Right atrium auricular region (tissue), 2 donors: ENCODE data around the gene ANKS1B. TPM values are rescaled to one million over a fixed set of nuclear protein-coding genes. Genes with fewer than 3 reads are reported as not detected.

Experiments
- DNase-seq: peaks from one replicate; pipeline ENCODE4 v3.0.0-alpha.2; 2019; ENCODE audit warnings: low spot score
- H3K27ac ChIP-seq, 2 donors: fragments of 200-600 bp; sonication (generic); 1 replicate in 1 of 2; 2 replicates in 1 of 2; pipeline ENCODE4 v1.5.1; 2016 to 2019
- H3K27me3 ChIP-seq, 2 donors: fragments of 200-600 bp; sonication (generic); one replicate each; pipeline versions ENCODE4 v1.5.1 to v1.6.0; 2017 to 2019
- H3K36me3 ChIP-seq: fragments of 200-600 bp; sonication (generic); one replicate; pipeline ENCODE4 v1.5.1; 2016
- H3K4me1 ChIP-seq, 2 donors: fragments of 200-600 bp; sonication (generic); one replicate each; pipeline versions ENCODE4 v1.5.1 to v1.6.0; 2017 to 2019
- H3K4me3 ChIP-seq, 2 donors: fragments of 200-600 bp; sonication (generic); 1 replicate in 1 of 2; 2 replicates in 1 of 2; pipeline ENCODE4 v1.5.1; 2017 to 2019; ENCODE audit warnings: mild to moderate bottlenecking in 1 of 2, moderate library complexity in 1 of 2
- H3K9me3 ChIP-seq, 2 donors: fragments of 200-600 bp; sonication (generic); one replicate each; pipeline ENCODE4 v1.5.1; 2019
- total RNA-seq, 2 donors: library from RNA; depleted of rRNA; stranded (reverse); fragments of >200 nt; gene quantifications; one replicate each; pipeline ENCODE4 v1.1.0, GENCODE V29; 2016
- TF ChIP-seq, protein P1 (sequence below), 2 donors: fragments of 200-600 bp; sonication (generic); IDR thresholded peaks; one replicate each; pipeline ENCODE4 v1.5.1; 2019; ENCODE audit warnings: antibody characterized with exemption in 2 of 2

ANKS1B gene
- total RNA-seq, 2 donors from 2014 or later = 2.4 to 3.1 TPM

DNA sequence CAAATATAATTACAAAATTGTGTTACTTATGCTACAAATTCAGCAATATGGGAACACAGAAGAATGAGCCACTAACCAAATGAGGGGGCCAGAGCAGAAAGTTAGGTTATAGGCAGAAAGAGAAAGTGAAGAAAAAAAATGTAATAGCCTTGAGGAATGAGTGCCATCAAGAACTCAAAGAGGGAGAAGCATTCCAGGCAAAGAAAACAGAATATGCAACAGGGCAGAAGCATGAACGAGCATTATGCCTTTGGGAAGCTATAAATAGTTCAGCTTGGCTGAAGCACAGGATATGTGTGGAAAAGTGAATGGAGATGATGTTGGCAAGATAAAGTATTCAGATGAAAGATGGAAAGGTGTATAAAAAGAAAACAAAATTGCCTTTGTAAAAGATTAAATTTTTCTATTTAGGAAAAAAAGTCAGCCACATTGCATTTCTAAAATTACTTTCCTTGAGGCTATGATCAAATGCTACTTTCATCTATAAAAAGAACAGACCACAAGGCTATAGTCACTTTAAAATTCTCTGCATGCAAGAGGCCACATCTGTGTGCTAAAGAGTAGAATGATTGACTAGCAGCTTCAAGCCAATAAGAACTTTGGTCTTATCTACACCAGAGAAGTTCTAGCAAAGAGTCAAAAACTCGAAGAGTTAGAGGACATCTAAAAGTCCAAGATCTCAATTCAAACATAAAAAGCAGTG, 530.7 kb downstream of the ANKS1B start:
- no peaks in the 10 kb centered on the region for H3K27me3 ChIP-seq
- H3K4me1 ChIP-seq = no peaks in the 10 kb centered on the region
- H3K36me3 ChIP-seq = no peaks in the 10 kb centered on the region
- DNase-seq = no peak
- H3K4me3 ChIP-seq = no peak overlapping the region
- TF ChIP-seq, protein P1, sequence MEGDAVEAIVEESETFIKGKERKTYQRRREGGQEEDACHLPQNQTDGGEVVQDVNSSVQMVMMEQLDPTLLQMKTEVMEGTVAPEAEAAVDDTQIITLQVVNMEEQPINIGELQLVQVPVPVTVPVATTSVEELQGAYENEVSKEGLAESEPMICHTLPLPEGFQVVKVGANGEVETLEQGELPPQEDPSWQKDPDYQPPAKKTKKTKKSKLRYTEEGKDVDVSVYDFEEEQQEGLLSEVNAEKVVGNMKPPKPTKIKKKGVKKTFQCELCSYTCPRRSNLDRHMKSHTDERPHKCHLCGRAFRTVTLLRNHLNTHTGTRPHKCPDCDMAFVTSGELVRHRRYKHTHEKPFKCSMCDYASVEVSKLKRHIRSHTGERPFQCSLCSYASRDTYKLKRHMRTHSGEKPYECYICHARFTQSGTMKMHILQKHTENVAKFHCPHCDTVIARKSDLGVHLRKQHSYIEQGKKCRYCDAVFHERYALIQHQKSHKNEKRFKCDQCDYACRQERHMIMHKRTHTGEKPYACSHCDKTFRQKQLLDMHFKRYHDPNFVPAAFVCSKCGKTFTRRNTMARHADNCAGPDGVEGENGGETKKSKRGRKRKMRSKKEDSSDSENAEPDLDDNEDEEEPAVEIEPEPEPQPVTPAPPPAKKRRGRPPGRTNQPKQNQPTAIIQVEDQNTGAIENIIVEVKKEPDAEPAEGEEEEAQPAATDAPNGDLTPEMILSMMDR (IDR thresholded peaks at IDR 0.05) = no peak
- no peak overlapping the region for H3K27ac ChIP-seq
- peaks cover 0 to 12% of the 10 kb centered on the region in 2 donors for H3K9me3 ChIP-seq

DNA sequence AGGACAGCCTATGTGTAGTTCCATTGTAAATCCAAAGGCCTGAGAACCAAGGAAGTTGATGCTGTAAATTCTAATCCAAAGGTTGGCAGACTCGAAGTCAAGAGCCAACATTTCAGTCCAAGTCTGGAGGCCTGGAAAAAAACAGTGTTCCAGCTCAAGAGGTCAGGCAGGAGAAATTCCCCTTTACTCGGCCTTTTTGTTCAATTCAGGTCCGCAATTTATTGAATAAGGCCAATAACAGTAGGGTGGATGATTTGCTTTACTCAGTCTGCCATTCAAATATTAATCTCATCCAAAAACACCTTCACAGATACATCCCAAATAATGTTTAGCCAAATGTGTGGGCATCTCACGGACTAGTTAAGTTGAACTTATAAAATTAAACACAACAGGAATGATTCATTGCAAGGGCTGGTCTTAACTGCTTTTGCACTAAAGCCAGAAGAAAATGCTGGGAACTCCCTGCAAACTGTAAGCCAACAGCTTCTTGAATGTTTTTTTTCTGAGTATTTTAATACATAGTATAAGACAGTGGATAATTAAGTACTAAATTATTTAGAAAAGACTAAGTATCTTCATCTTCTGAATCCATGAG, 534.6 kb downstream of the ANKS1B start:
- H3K4me3 ChIP-seq = no peak overlapping the region
- TF ChIP-seq, protein P1 (IDR thresholded peaks at IDR 0.05) = no peak
- H3K9me3 ChIP-seq = peaks cover 0 to 3% of the 10 kb centered on the region in 2 donors
- H3K27ac ChIP-seq = no peak overlapping the region
- no peaks in the 10 kb centered on the region for H3K4me1 ChIP-seq
- H3K36me3 ChIP-seq = no peaks in the 10 kb centered on the region
- DNase-seq = no peak
- H3K27me3 ChIP-seq = no peaks in the 10 kb centered on the region

DNA sequence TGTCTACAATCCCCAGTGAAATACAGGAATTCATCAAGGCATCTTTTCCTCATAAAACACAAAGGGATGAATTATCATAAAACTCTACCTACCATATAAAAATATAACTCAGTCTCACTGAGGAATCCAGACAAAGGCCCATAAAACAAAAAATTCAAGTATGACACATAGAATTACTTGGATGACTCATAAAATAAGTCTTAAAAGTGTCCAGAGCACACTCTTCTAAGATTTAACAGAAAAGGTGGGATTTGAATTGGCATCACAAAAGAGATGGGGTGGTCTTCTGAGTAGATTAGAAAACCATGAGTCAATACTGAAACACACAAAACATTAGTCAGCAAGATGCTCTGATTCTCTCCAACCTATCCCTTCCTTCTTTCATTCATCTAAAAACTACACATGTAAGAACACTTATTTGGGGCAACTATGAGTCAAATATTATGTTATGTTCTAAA, 539.8 kb downstream of the ANKS1B start:
- Histone ChIP-seq H3K36me3 (no peaks in the 10 kb centered on the region), H3K27ac (no peak overlapping the region), H3K4me3 (no peak overlapping the region), H3K27me3 (no peaks in the 10 kb centered on the region), H3K4me1 (no peaks in the 10 kb centered on the region), H3K9me3 (peaks cover 0 to 3% of the 10 kb centered on the region in 2 donors)
- TF ChIP-seq, protein P1 (IDR thresholded peaks at IDR 0.05) = no peak
- no peak for DNase-seq

DNA sequence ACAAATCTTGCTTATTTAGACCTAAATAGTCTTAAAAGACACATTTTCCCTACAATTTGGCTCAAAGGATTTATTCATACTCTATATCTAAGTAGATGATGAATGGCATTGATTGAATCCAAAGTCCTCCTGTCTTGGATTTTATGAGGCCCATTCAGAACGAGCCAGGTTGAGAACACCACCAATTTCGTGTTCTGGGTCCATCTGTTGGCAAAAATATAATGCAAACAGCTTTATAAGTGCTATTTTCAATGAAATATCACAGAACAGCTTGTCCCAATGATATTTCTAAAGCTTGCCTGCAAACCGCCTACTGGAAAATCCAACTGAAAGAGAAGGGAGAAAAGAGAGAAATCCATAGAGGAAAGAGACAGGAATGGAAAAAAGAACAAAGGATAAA, 542.0 kb downstream of the ANKS1B start:
- no peak for DNase-seq
- H3K27ac ChIP-seq = no peak overlapping the region
- H3K36me3 ChIP-seq = no peaks in the 10 kb centered on the region
- H3K4me1 ChIP-seq = no peaks in the 10 kb centered on the region
- peaks cover 0 to 1% of the 10 kb centered on the region in 2 donors for H3K9me3 ChIP-seq
- no peaks in the 10 kb centered on the region for H3K27me3 ChIP-seq
- H3K4me3 ChIP-seq = no peak overlapping the region
- TF ChIP-seq, protein P1 (IDR thresholded peaks at IDR 0.05) = no peak

DNA sequence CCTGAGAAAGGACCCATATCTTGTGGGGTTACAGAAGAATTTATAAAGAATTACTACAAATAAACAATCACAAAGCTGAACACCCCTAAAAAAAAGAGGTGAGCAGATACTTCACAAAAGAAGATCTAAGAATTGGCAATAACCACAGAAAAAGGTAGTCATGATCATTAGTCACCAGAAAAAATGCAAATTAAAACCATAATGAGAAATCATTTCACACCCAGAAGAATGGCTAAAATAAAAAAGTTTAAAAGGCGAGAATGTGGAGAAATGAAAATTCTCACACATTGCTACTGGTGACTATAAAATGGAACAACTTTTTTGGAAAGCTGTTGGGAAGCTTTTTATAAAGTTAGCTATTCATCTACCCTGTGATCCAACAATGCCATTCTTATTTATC, 545.3 kb downstream of the ANKS1B start:
- TF ChIP-seq, protein P1 (IDR thresholded peaks at IDR 0.05) = no peak
- no peak for DNase-seq

More for the DNA sequence above, 545.3 kb downstream of the ANKS1B start:
- H3K27me3 ChIP-seq = no peaks in the 10 kb centered on the region
- no peaks in the 10 kb centered on the region for H3K4me1 ChIP-seq
- H3K36me3 ChIP-seq = no peaks in the 10 kb centered on the region
- H3K9me3 ChIP-seq = no peaks in the 10 kb centered on the region
- H3K4me3 ChIP-seq = no peak overlapping the region
- no peak overlapping the region for H3K27ac ChIP-seq
